Endothelial cell of umbilical vein (primary cell): ENCODE results near the gene HDAC7. TPM values are rescaled to one million over a fixed set of nuclear protein-coding genes. Genes with fewer than 3 reads are reported as not detected.

Experiments
- BruUV-seq: library from RNA; stranded (reverse); fragments of 400-500 nt; replicated peaks from 2 replicates; lab custom pipeline; 2021; lab: Mats Ljungman, UMichigan
- CTCF ChIA-PET: fragments of 300-600, 350-600 bp; sonication (Branson Sonifier 250); formaldehyde crosslinking; loops from one replicate; lab custom pipeline; 2021; ENCODE audit warnings: antibody characterized with exemption, inconsistent platforms; lab: Charles Lee
- POLR2A ChIA-PET: fragments of 300-600, 350-600 bp; sonication (Branson Sonifier 250); formaldehyde crosslinking; loops from one replicate; lab custom pipeline; 2021; ENCODE audit warnings: antibody characterized with exemption, inconsistent platforms; lab: Charles Lee
- DNase-seq: peaks from one replicate; pipeline ENCODE4 v3.0.0-alpha.2; 2011; ENCODE audit warnings: low read depth, low spot score
- FAIRE-seq: peaks from 2 replicates; lab custom pipeline; 2011; peaks lifted over from hg19 to GRCh38; lab: Jason Lieb, UNC
- H2AFZ ChIP-seq: 2 replicates; pipeline ENCODE4 v1.6.0; 2012; ENCODE audit warnings: low read depth, low read length, control low read depth, inconsistent platforms
- H3K27ac ChIP-seq: 2 replicates; pipeline ENCODE4 v1.5.1; 2011; ENCODE audit warnings: low read depth, mild to moderate bottlenecking, control low read depth, low read length, moderate library complexity; ENCODE audit not compliant: insufficient read depth
- H3K27me3 ChIP-seq, 2 experiments: 2 replicates each; pipeline versions ENCODE4 v1.6.0 to v1.6.1; 2011; ENCODE audit warnings: low read length in 2 of 2, mixed read lengths in 1 of 2; ENCODE audit not compliant: control insufficient read depth in 2 of 2, insufficient read depth in 2 of 2
- H3K36me3 ChIP-seq, 2 experiments: 2 replicates in 1 of 2; 3 replicates in 1 of 2; pipeline ENCODE4 v1.5.1; 2011; ENCODE audit warnings: low read length in 2 of 2, mild to moderate bottlenecking in 1 of 2, moderate library complexity in 1 of 2; ENCODE audit not compliant: control insufficient read depth in 2 of 2, insufficient read depth in 2 of 2; ENCODE audit errors: extremely low read depth in 1 of 2
- H3K4me1 ChIP-seq: 3 replicates; pipeline ENCODE4 v1.5.1; 2011; ENCODE audit warnings: mild to moderate bottlenecking, low read length; ENCODE audit not compliant: control insufficient read depth, insufficient read depth; ENCODE audit errors: extremely low read depth
- H3K4me2 ChIP-seq: 2 replicates; pipeline ENCODE4 v1.6.1; 2011; ENCODE audit warnings: low read length, control low read depth, mixed read lengths; ENCODE audit not compliant: insufficient read depth
- H3K4me3 ChIP-seq, 3 experiments: fragments of 200-600 bp in 1 of 3; sonication (generic), shearing (Covaris generic) in 1 of 3; replicated peaks in 1 of 3; 2 replicates each; pipeline ENCODE4 v1.5.1; 2011 to 2016; ENCODE audit warnings: control low read depth in 3 of 3, low read length in 3 of 3, mild to moderate bottlenecking in 2 of 3, inconsistent platforms in 1 of 3, low read depth in 1 of 3, moderate library complexity in 1 of 3; ENCODE audit not compliant: insufficient read depth in 1 of 3
- H3K79me2 ChIP-seq: 2 replicates; pipeline ENCODE4 v1.6.0; 2012; ENCODE audit warnings: low read length, inconsistent platforms; ENCODE audit not compliant: control insufficient read depth, insufficient read depth
- H3K9ac ChIP-seq: replicated peaks from 2 replicates; pipeline ENCODE3; 2011; ENCODE audit warnings: low read length, control low read depth; ENCODE audit not compliant: insufficient read depth; ENCODE audit errors: extremely low read depth
- H3K9me1 ChIP-seq: replicated peaks from 3 replicates; pipeline ENCODE4 v1.6.0; 2011; ENCODE audit warnings: mild to moderate bottlenecking, low read length; ENCODE audit not compliant: control insufficient read depth, insufficient read depth; ENCODE audit errors: extremely low read depth
- H3K9me3 ChIP-seq: replicated peaks from 2 replicates; pipeline ENCODE4 v1.5.1; 2012; ENCODE audit warnings: low read length, inconsistent platforms; ENCODE audit not compliant: control insufficient read depth, insufficient read depth
- H4K20me1 ChIP-seq: replicated peaks from 2 replicates; pipeline ENCODE3; 2011; ENCODE audit warnings: mild to moderate bottlenecking, low read length; ENCODE audit not compliant: control insufficient read depth, insufficient read depth; ENCODE audit errors: extremely low read depth
- EZH2 ChIP-seq: IDR thresholded peaks from 2 replicates; pipeline ENCODE4 v1.6.1; 2012; ENCODE audit warnings: borderline replicate concordance, low read depth, mild to moderate bottlenecking, moderate library complexity, low read length, inconsistent platforms; ENCODE audit not compliant: severe bottlenecking
- FOS ChIP-seq: IDR thresholded peaks from 2 replicates; pipeline ENCODE4 v1.6.1; 2011; ENCODE audit warnings: mild to moderate bottlenecking, low read length, moderate library complexity, borderline replicate concordance; ENCODE audit not compliant: insufficient read depth
- GATA2 ChIP-seq: IDR thresholded peaks from 2 replicates; pipeline ENCODE4 v1.7.0; 2011; ENCODE audit warnings: low read depth, mild to moderate bottlenecking, moderate library complexity, mixed read lengths, low read length; ENCODE audit not compliant: insufficient read length, insufficient read depth
- JUN ChIP-seq: IDR thresholded peaks from 2 replicates; pipeline ENCODE4 v1.6.1; 2011; ENCODE audit warnings: borderline replicate concordance, low read depth; ENCODE audit not compliant: insufficient read length, insufficient read depth
- MYC ChIP-seq: IDR thresholded peaks from one replicate; pipeline ENCODE4 v1.6.1; 2011; ENCODE audit warnings: mild to moderate bottlenecking, low read depth, low read length
- POLR2A ChIP-seq: IDR thresholded peaks from 2 replicates; pipeline ENCODE4 v1.6.1; 2012; ENCODE audit warnings: low read depth, mild to moderate bottlenecking, control low read depth, low read length
- POLR2AphosphoS5 ChIP-seq: IDR thresholded peaks from 2 replicates; pipeline ENCODE4 v1.6.1; 2012; ENCODE audit warnings: low read depth, mild to moderate bottlenecking, control low read depth, low read length, moderate library complexity; ENCODE audit not compliant: insufficient read depth
- dilution Hi-C: fragments of 300-500 bp; cut with MboI; formaldehyde crosslinking; loops from one replicate; pipeline ENCODE4 v1.15.0; 2019; ENCODE audit warnings: low sequenced_read_pairs; ENCODE audit not compliant: extremely low pct_ligation_motif_present
- intact Hi-C: fragments of 100-400 bp; cut with micrococcal nuclease; formaldehyde crosslinking; loops from one replicate; pipeline ENCODE4 v1.10.0; 2022
- polyA plus RNA-seq, 4 experiments: library from polyadenylated mRNA; depleted of rRNA in 3 of 4; stranded (reverse) in 3 of 4; unstranded in 1 of 4; fragments of >200 nt; gene quantifications; 2 replicates each; pipeline versions ENCODE4 v1.2.1 to v1.2.3, GENCODE V29; 2011 to 2012; ENCODE audit warnings: missing spikeins in 1 of 4
- total RNA-seq: library from RNA; stranded (reverse); gene quantifications from 2 replicates; pipeline ENCODE4 v1.2.3, GENCODE V29; 2021
- TF ChIP-seq, protein P1 (sequence below), 2 donors: IDR thresholded peaks; 1 replicate in 1 of 2; 2 replicates in 1 of 2; pipeline ENCODE4 v1.5.1; 2011; ENCODE audit warnings: low read length in 2 of 2, mild to moderate bottlenecking in 2 of 2, moderate library complexity in 2 of 2, control low read depth in 1 of 2, inconsistent platforms in 1 of 2, low read depth in 1 of 2; ENCODE audit not compliant: insufficient read depth in 1 of 2; ENCODE audit errors: extremely low read depth in 1 of 2
- TF ChIP-seq, protein P2 (sequence below): IDR thresholded peaks from 2 replicates; pipeline ENCODE4 v1.6.1; 2011; ENCODE audit not compliant: insufficient read depth, insufficient read length

The HDAC7 gene
- total and polyA plus RNA-seq, 2 donors (not counting 3 experiments of a cell fraction or from before 2014, with no cell fraction given): 119 to 249 TPM

DNA sequence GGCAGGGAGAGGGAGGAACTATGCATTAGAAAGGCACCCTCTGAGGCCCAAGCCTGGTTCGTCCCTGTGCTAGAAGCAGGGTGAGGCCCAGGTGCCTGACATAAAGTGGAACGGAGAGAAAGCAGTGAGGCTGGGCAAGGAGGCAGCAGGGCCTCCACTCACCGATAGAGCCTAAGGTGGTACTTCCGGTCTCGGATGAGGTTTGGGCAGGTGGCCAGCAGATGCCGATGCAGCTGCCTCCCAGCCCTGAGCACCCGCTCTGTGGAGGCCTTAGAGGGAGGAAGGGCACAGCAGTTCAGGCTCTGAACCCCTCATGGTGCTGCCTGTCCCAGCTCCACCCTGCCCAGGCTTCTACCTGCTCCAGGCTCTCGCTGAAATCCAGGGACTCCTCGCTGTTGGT, 68.1 kb downstream of the HDAC7 start:
- FAIRE-seq (no peak), DNase-seq (no peak)
- no peaks in the 10 kb centered on the region for H4K20me1 ChIP-seq
- CTCF ChIA-PET: interaction anchor here (1.1 to 1.5 kb wide), 2 partner anchors 9 to 10 kb away, joined by 4 to 5 read pairs; no protein-coding TSS in a partner anchor
- no peak overlapping the region for H3K4me3 ChIP-seq
- no peak overlapping the region for H3K27ac ChIP-seq
- intact Hi-C loops (no loop called here), dilution Hi-C loops (no loop called here)
- peaks cover 6 to 48% of the 10 kb centered on the region in 2 experiments for H3K36me3 ChIP-seq
- no peak overlapping the region for H3K9ac ChIP-seq
- H3K4me2 ChIP-seq: no peak overlapping the region
- no peak overlapping the region for H2AFZ ChIP-seq
- H3K4me1 ChIP-seq: peaks cover 40% of the 10 kb centered on the region
- TF ChIP-seq, protein P1, sequence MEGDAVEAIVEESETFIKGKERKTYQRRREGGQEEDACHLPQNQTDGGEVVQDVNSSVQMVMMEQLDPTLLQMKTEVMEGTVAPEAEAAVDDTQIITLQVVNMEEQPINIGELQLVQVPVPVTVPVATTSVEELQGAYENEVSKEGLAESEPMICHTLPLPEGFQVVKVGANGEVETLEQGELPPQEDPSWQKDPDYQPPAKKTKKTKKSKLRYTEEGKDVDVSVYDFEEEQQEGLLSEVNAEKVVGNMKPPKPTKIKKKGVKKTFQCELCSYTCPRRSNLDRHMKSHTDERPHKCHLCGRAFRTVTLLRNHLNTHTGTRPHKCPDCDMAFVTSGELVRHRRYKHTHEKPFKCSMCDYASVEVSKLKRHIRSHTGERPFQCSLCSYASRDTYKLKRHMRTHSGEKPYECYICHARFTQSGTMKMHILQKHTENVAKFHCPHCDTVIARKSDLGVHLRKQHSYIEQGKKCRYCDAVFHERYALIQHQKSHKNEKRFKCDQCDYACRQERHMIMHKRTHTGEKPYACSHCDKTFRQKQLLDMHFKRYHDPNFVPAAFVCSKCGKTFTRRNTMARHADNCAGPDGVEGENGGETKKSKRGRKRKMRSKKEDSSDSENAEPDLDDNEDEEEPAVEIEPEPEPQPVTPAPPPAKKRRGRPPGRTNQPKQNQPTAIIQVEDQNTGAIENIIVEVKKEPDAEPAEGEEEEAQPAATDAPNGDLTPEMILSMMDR (IDR thresholded peaks at IDR 0.05; ENCODE audit: extremely low read depth in 1 of 2, insufficient read depth in 1 of 2, low read depth in 1 of 2, low read length in 2 of 2): no peak
- TF ChIP-seq JUN (no peak), GATA2 (no peak), POLR2A (no peak), EZH2 (no peak), POLR2AphosphoS5 (no peak), MYC (no peak), FOS (no peak)
- TF ChIP-seq, protein P2, sequence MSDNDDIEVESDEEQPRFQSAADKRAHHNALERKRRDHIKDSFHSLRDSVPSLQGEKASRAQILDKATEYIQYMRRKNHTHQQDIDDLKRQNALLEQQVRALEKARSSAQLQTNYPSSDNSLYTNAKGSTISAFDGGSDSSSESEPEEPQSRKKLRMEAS: no peak
- no peaks in the 10 kb centered on the region for H3K9me1 ChIP-seq
- no peaks in the 10 kb centered on the region for H3K9me3 ChIP-seq
- no peaks in the 10 kb centered on the region for H3K27me3 ChIP-seq
- no TSS peak for BruUV-seq
- H3K79me2 ChIP-seq: peaks cover 19% of the 10 kb centered on the region
- POLR2A ChIA-PET: no interaction called here
